Measurements from ENCODE around the gene CRKL. TPM values are rescaled to one million over a fixed set of nuclear protein-coding genes. Genes with fewer than 3 reads are reported as not detected.

Gene CRKL, protein sequence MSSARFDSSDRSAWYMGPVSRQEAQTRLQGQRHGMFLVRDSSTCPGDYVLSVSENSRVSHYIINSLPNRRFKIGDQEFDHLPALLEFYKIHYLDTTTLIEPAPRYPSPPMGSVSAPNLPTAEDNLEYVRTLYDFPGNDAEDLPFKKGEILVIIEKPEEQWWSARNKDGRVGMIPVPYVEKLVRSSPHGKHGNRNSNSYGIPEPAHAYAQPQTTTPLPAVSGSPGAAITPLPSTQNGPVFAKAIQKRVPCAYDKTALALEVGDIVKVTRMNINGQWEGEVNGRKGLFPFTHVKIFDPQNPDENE
- 35.4 and 36.2 TPM in 2 replicates for total RNA-seq (2014; rRNA removed)
- percentile 75 among the genes with signal in this experiment for Bru-seq, nascent RNA
- BruChase-seq, experiment 1, labeled RNA remaining after a 6-hour chase: percentile 94 among the genes with signal in this experiment
- BruChase-seq, experiment 2, labeled RNA remaining after a 2-hour chase: percentile 89 among the genes with signal in this experiment
- long read RNA-seq, full-length matches to known transcripts: 78 of 138 reads
- long read RNA-seq, partial matches to known transcripts: 54 of 138 reads
- long read RNA-seq, other reads (novel, unspliced or antisense): 6 of 138 reads

DNA sequence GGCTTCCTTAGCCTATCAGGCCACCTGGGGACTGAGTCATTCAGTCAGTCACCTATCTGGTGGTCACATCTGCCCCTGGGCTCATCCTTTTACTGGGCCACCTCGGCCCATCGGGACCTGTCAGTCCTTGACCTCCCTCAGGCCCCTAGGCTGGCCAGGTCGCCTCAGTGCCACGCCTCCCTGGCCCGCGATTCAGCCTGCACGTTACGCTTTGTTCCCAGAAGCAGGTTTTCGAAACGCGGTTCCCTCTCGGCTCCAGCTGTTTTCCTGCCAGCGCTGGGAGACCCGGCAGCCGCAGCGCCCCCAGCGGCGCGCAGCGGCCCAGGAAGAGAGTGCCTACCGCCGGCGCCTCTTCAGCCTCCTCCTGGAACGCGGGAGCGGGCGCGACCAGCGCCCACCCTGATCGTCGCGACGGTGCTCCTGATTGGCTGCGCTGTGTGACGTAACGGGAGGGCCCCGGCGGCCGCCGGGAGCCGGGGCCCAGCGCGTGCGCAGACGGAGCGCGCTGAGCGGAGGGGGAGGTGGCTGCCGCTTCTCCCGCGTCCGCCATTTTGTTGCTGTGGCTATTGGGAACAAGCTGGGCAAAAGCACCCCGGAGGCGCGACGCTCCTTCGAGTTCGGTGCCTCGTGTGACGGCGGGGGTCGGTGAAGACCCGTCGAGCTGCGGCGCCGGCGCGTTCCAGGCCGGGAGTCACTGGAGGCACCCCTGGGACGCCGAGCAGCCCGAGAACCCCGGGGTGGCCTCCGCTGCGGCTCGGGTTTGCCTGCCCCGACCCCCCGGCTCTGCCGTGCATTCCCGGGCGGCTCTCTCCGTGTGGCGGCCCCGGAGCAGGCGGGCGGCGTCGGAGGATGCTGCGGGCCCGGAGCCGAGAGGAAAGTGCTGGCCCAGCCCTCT lies at the start of gene CRKL:
CRKL (plus strand) TSS at position 492 of the 895 bp plus-strand sequence. CDS start 528 bp downstream, outside the sequence.
- Histone ChIP-seq H3K79me2 (ENCODE audit: low read length) (peaks cover 49% of the 10 kb centered on the region), H3K9ac (ENCODE audit: low read length) (peak within 1 kb of the TSS; percentile 96), H3F3A (ENCODE audit: low read length, unreplicated experiment) (no peaks in the 10 kb centered on the region), H3K36me3 (ENCODE audit: low read depth, low read length) (peaks cover 7% of the 10 kb centered on the region; the same call in 1 of the 2 replicates), H3K4me3 (ENCODE audit: low read length) (peak within 1 kb of the TSS; percentile 99), H3K9me3 (ENCODE audit: low read length) (no peaks in the 10 kb centered on the region), H3K27ac (ENCODE audit: low read length) (peak within 1 kb of the TSS; percentile 70), H4K20me1 (ENCODE audit: low read length) (peaks cover 34% of the 10 kb centered on the region), H3K4me2 (ENCODE audit: low read length) (peak within 1 kb of the TSS; percentile 85), H3K9me2 (replicated peaks; ENCODE audit: low read length) (no peaks in the 10 kb centered on the region), H3K4me1 (ENCODE audit: insufficient read depth, low read length) (peaks cover 8% of the 10 kb centered on the region), H2AFZ (ENCODE audit: low read length) (peak within 1 kb of the TSS; percentile 83), H3K27me3 (ENCODE audit: low read length) (no peaks in the 10 kb centered on the region)
- BruUV-seq (replicated peaks): TSS peak; percentile 89
- peak; percentile 96 for ATAC-seq
- TF ChIP-seq EZH2phosphoT487 (IDR thresholded peaks at IDR 0.05; ENCODE audit: borderline replicate concordance, low read length): no peak
- TF ChIP-seq, protein P1, sequence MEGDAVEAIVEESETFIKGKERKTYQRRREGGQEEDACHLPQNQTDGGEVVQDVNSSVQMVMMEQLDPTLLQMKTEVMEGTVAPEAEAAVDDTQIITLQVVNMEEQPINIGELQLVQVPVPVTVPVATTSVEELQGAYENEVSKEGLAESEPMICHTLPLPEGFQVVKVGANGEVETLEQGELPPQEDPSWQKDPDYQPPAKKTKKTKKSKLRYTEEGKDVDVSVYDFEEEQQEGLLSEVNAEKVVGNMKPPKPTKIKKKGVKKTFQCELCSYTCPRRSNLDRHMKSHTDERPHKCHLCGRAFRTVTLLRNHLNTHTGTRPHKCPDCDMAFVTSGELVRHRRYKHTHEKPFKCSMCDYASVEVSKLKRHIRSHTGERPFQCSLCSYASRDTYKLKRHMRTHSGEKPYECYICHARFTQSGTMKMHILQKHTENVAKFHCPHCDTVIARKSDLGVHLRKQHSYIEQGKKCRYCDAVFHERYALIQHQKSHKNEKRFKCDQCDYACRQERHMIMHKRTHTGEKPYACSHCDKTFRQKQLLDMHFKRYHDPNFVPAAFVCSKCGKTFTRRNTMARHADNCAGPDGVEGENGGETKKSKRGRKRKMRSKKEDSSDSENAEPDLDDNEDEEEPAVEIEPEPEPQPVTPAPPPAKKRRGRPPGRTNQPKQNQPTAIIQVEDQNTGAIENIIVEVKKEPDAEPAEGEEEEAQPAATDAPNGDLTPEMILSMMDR (conservative IDR thresholded peaks at IDR 0.05; ENCODE audit: low read depth, low read length): peak; percentile 77
- intact Hi-C loops (cut with micrococcal nuclease): loop anchor here (2.0 kb wide), 1 partner anchor 32 kb away; no protein-coding TSS in a partner anchor
- DNase-seq: peak; percentile 95
- CTCF ChIA-PET: interaction anchor here (0.6 to 1.3 kb wide), 3 partner anchors 31 to 1065 kb away, joined by 3 to 11 read pairs (median 5); partner anchors contain the start of gene TOP3B
- POLR2A ChIA-PET (ENCODE audit: unreplicated experiment): interaction anchor here (0.6 kb wide), 1 partner anchor 16 kb away, joined by 3 read pairs; no protein-coding TSS in a partner anchor

DNA sequence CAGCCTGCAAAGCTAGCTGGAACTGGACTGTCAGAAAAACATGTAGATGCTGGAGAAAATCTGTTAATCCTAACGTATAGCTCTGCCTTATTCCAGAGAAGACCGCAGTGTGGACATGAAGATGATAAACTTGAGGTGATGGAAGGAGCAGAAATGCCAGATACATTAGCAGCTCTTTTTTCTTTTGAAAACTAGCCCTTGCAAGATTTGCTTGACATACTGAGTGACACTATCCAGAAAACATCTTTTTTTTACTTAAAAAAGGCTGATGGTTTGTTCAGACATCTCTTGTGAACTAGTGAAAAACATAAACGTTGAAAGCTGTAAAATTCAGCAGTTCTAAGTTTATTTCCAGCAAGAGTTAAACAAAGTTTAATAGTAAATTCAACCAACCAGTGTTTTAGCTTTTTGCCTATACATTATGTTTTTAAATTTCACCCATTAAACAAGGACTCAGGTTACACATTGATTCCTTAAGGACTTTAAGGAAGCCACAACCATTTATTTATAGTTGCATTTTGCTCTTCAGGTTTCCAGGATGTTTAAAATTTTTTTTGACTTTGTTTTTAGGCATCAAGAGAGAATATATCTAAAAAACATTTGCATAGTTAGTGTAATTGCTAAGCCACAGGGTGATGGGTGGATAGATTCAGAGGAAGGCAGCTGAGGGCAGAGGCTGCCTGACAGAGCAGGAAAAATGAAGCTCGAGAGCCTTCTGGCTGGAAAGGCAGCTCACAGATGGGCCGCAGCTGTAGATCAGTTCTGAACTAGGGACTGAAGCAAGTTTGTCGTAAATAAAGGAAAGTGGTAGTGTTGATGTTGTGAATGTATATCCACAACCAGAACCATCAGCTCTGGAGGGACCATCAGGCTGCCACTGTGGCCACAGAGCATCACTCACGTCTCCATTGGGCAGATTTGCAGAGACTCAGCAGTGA lies 48.9 kb upstream of the CRKL start:
- DNase-seq (no peak), ATAC-seq (no peak)
- Histone ChIP-seq H3K27me3 (ENCODE audit: low read length) (no peaks in the 10 kb centered on the region), H3K27ac (ENCODE audit: low read length) (no peak overlapping the region), H3K36me3 (ENCODE audit: low read depth, low read length) (no peaks in the 10 kb centered on the region; the same call in 1 of the 2 replicates), H4K20me1 (ENCODE audit: low read length) (no peaks in the 10 kb centered on the region), H3K4me1 (ENCODE audit: insufficient read depth, low read length) (peaks cover 4% of the 10 kb centered on the region), H3K4me3 (ENCODE audit: low read length) (no peak overlapping the region), H2AFZ (ENCODE audit: low read length) (no peak overlapping the region), H3K9ac (ENCODE audit: low read length) (no peak overlapping the region), H3K4me2 (ENCODE audit: low read length) (no peak overlapping the region), H3K9me2 (replicated peaks; ENCODE audit: low read length) (no peaks in the 10 kb centered on the region), H3F3A (ENCODE audit: low read length, unreplicated experiment) (no peaks in the 10 kb centered on the region), H3K79me2 (ENCODE audit: low read length) (peaks cover 3% of the 10 kb centered on the region; the same call in 1 of the 2 replicates), H3K9me3 (ENCODE audit: low read length) (no peaks in the 10 kb centered on the region)
- POLR2A ChIA-PET (ENCODE audit: unreplicated experiment): no interaction called here
- BruUV-seq (replicated peaks): no TSS peak
- TF ChIP-seq, protein P1 (conservative IDR thresholded peaks at IDR 0.05; ENCODE audit: low read depth, low read length): no peak
- no peak for TF ChIP-seq EZH2phosphoT487 (IDR thresholded peaks at IDR 0.05; ENCODE audit: borderline replicate concordance, low read length)
- no peak for TF ChIP-seq EZH2 (IDR thresholded peaks at IDR 0.05; ENCODE audit: low read length, unreplicated experiment)
- CTCF ChIA-PET: no interaction called here
- intact Hi-C loops (cut with micrococcal nuclease): no loop called here
